SK-N-SH (cell line): Measurements from ENCODE around the gene RNLS. TPM values are rescaled to one million over a fixed set of nuclear protein-coding genes. Genes with fewer than 3 reads are reported as not detected.

Experiments used
- CTCF ChIA-PET: fragments of 300-600, 350-600 bp; formaldehyde crosslinking; extraction: SDS; loops from one replicate; lab custom pipeline; 2021; lab: Yijun Ruan, JAX
- POLR2A ChIA-PET: fragments of 350-600 bp; sonication (Branson Sonifier 250); formaldehyde crosslinking; extraction: SDS; loops from one replicate; lab custom pipeline; 2020; ENCODE audit warnings: antibody characterized with exemption, inconsistent platforms; lab: Yijun Ruan, JAX
- DNase-seq: peaks from one replicate; pipeline ENCODE4 v3.0.0; 2012
- H2AFZ ChIP-seq: fragments of 200-600 bp; sonication (generic); 2 replicates; pipeline ENCODE4 v1.8.1; 2016; ENCODE audit warnings: antibody characterized with exemption, mild to moderate bottlenecking, low read depth
- H3F3A ChIP-seq: fragments of 200-600 bp; sonication (generic); replicated peaks from 2 replicates; pipeline ENCODE3; 2016; ENCODE audit warnings: antibody characterized with exemption, mild to moderate bottlenecking; ENCODE audit not compliant: insufficient read depth
- H3K27ac ChIP-seq, 2 experiments: fragments of 200-500 bp in 1 of 2; fragments of 200-600 bp in 1 of 2; sonication (Bioruptor generic) in 1 of 2; sonication (generic), shearing (Covaris generic) in 1 of 2; 2 replicates each; pipeline versions ENCODE4 v1.5.1 to v1.6.1; 2014 to 2016; ENCODE audit warnings: low read depth in 2 of 2, inconsistent platforms in 1 of 2, low read length in 1 of 2, mild to moderate bottlenecking in 1 of 2, mixed read lengths in 1 of 2
- H3K27me3 ChIP-seq: fragments of 200-600 bp; sonication (generic), shearing (Covaris generic); 2 replicates; pipeline ENCODE4 v1.6.1; 2016; ENCODE audit warnings: mixed run types; ENCODE audit not compliant: insufficient read depth
- H3K36me3 ChIP-seq, 2 experiments: fragments of 200-500 bp in 1 of 2; fragments of 200-600 bp in 1 of 2; sonication (Bioruptor generic) in 1 of 2; sonication (generic) in 1 of 2; replicated peaks in 1 of 2; 2 replicates each; pipeline versions ENCODE3 to v1.5.1; 2014 to 2016; ENCODE audit warnings: low read length in 1 of 2, mild to moderate bottlenecking in 1 of 2; ENCODE audit not compliant: insufficient read depth in 2 of 2, control insufficient read depth in 1 of 2
- H3K4me1 ChIP-seq, 2 experiments: fragments of 200-500 bp in 1 of 2; fragments of 200-600 bp in 1 of 2; sonication (Bioruptor generic) in 1 of 2; sonication (generic), shearing (Covaris generic) in 1 of 2; 2 replicates each; pipeline versions ENCODE4 v1.5.1 to v1.6.1; 2014 to 2016; ENCODE audit warnings: low read depth in 1 of 2, low read length in 1 of 2, mixed run types in 1 of 2; ENCODE audit not compliant: insufficient read depth in 2 of 2, control insufficient read depth in 1 of 2
- H3K4me2 ChIP-seq: fragments of 200-600 bp; sonication (generic), shearing (Covaris generic); 2 replicates; pipeline ENCODE4 v1.6.1; 2017; ENCODE audit warnings: mixed run types
- H3K4me3 ChIP-seq, 2 experiments: fragments of 200-500 bp in 1 of 2; fragments of 200-600 bp in 1 of 2; sonication (Bioruptor generic) in 1 of 2; sonication (generic), shearing (Covaris generic) in 1 of 2; 2 replicates each; pipeline versions ENCODE4 v1.5.1 to v1.8.1; 2014 to 2016; ENCODE audit warnings: low read depth in 2 of 2, inconsistent platforms in 1 of 2, low read length in 1 of 2, mild to moderate bottlenecking in 1 of 2, mixed read lengths in 1 of 2, moderate library complexity in 1 of 2
- H3K79me2 ChIP-seq: fragments of 200-600 bp; sonication (generic); 2 replicates; pipeline ENCODE4 v1.8.1; 2017; ENCODE audit warnings: mild to moderate bottlenecking; ENCODE audit not compliant: insufficient read depth
- H3K9ac ChIP-seq: fragments of 200-600 bp; sonication (generic); 2 replicates; pipeline ENCODE4 v1.6.1; 2017; ENCODE audit warnings: mixed run types
- H3K9me2 ChIP-seq: fragments of 200-600 bp; sonication (generic); 2 replicates; pipeline ENCODE4 v1.6.1; 2017; ENCODE audit warnings: mixed run types
- H3K9me3 ChIP-seq: fragments of 200-600 bp; sonication (generic); 2 replicates; pipeline ENCODE4 v1.6.1; 2017; ENCODE audit warnings: mixed run types, mild to moderate bottlenecking, moderate library complexity
- H4K20me1 ChIP-seq: fragments of 200-600 bp; sonication (generic); 2 replicates; pipeline ENCODE4 v1.6.1; 2017; ENCODE audit warnings: mild to moderate bottlenecking, mixed run types; ENCODE audit not compliant: insufficient read depth
- CHD2 ChIP-seq: fragments of 150-350 bp; IDR thresholded peaks from 2 replicates; pipeline ENCODE4 v1.6.1; 2018; ENCODE audit warnings: low read length; ENCODE audit not compliant: partially characterized antibody
- EZH2phosphoT487 ChIP-seq: fragments of 200-600 bp; sonication (generic); IDR thresholded peaks from 2 replicates; pipeline ENCODE4 v1.6.1; 2017; ENCODE audit warnings: low read depth, mixed run types, mild to moderate bottlenecking, antibody characterized with exemption, moderate library complexity, borderline replicate concordance
- FOSL2 ChIP-seq: IDR thresholded peaks from 2 replicates; pipeline ENCODE4 v1.4.0; 2012; ENCODE audit warnings: low read depth, mild to moderate bottlenecking, moderate library complexity, borderline replicate concordance
- FOXM1 ChIP-seq: IDR thresholded peaks from 2 replicates; pipeline ENCODE4 v1.4.0; 2012; ENCODE audit warnings: low read depth, mild to moderate bottlenecking
- GABPA ChIP-seq: IDR thresholded peaks from 2 replicates; pipeline ENCODE4 v1.4.0; 2012; ENCODE audit warnings: low read depth, mild to moderate bottlenecking
- IRF3 ChIP-seq: fragments of 150-350 bp; IDR thresholded peaks from 2 replicates; pipeline ENCODE4 v1.6.1; 2016; ENCODE audit warnings: mild to moderate bottlenecking, low read depth, low read length
- MEF2A ChIP-seq: IDR thresholded peaks from 2 replicates; pipeline ENCODE4 v1.4.0; 2012; ENCODE audit warnings: low read depth, borderline replicate concordance
- MXI1 ChIP-seq: IDR thresholded peaks from 2 replicates; pipeline ENCODE4 v1.6.1; 2012; ENCODE audit warnings: mild to moderate bottlenecking, low read depth, low read length, improper control_type of control experiment
- NFIC ChIP-seq: IDR thresholded peaks from 2 replicates; pipeline ENCODE4 v1.4.0; 2012; ENCODE audit warnings: borderline replicate concordance
- NRF1 ChIP-seq: IDR thresholded peaks from 2 replicates; pipeline ENCODE4 v1.6.1; 2012; ENCODE audit warnings: low read depth, mild to moderate bottlenecking, low read length
- RAD21 ChIP-seq: IDR thresholded peaks from 2 replicates; pipeline ENCODE4 v1.6.1; 2012; ENCODE audit warnings: mild to moderate bottlenecking, low read length
- RCOR1 ChIP-seq: fragments of 150-350 bp; IDR thresholded peaks from 2 replicates; pipeline ENCODE4 v1.6.1; 2017; ENCODE audit warnings: antibody characterized with exemption, low read length
- RFX5 ChIP-seq: IDR thresholded peaks from 2 replicates; pipeline ENCODE4 v1.6.1; 2012; ENCODE audit warnings: mild to moderate bottlenecking, improper control_type of control experiment, low read length
- SMC3 ChIP-seq: IDR thresholded peaks from 2 replicates; pipeline ENCODE4 v1.6.1; 2012; ENCODE audit warnings: low read depth, low read length, improper control_type of control experiment
- TAF1 ChIP-seq: IDR thresholded peaks from 2 replicates; pipeline ENCODE4 v1.6.1; 2012; ENCODE audit warnings: low read depth, mild to moderate bottlenecking, low read length, moderate library complexity, borderline replicate concordance
- TCF12 ChIP-seq: IDR thresholded peaks from 2 replicates; pipeline ENCODE4 v1.4.0; 2012
- USF1 ChIP-seq: IDR thresholded peaks from 2 replicates; pipeline ENCODE4 v1.4.0; 2012; ENCODE audit warnings: low read depth, borderline replicate concordance
- WGBS: methylation state at CpG from one replicate; pipeline ENCODE4 v1.1.6; 2017; ENCODE audit warnings: low lambda C conversion rate; 5-methylcytosine and 5-hydroxymethylcytosine counted together
- polyA plus RNA-seq, 3 experiments: library from polyadenylated mRNA; depleted of rRNA; stranded (reverse); fragments of >200 nt; gene quantifications; 2 replicates each; pipeline ENCODE4 v1.2.3, GENCODE V29; 2012
- TF ChIP-seq, protein P1 (sequence below): IDR thresholded peaks from 2 replicates; pipeline ENCODE4 v1.4.0; 2012; ENCODE audit warnings: low read depth
- TF ChIP-seq, protein P2 (sequence below): IDR thresholded peaks from 2 replicates; pipeline ENCODE4 v1.4.0; 2012; ENCODE audit warnings: low read depth, borderline replicate concordance
- TF ChIP-seq, protein P3 (sequence below): fragments of 200-600 bp; sonication (generic); IDR thresholded peaks from 2 replicates; pipeline ENCODE4 v1.6.1; 2017; ENCODE audit warnings: antibody characterized with exemption, mild to moderate bottlenecking, moderate library complexity

Gene RNLS
- polyA plus RNA-seq, 1 of the 3 experiments (the other 2 are of a cell fraction) = not detected

GRCh38 chr10:88415533-88416130 is 167.5 kb downstream of the RNLS start:
- ChIA-PET POLR2A (no interaction called here), CTCF (no interaction called here)
- Histone ChIP-seq H3K27me3 (no peaks in the 10 kb centered on the region), H3K4me2 (no peak overlapping the region), H3K79me2 (no peaks in the 10 kb centered on the region), H3K9me2 (no peaks in the 10 kb centered on the region), H3K27ac (no peak overlapping the region), H3K9me3 (no peaks in the 10 kb centered on the region), H3K4me3 (no peak overlapping the region), H3F3A (no peaks in the 10 kb centered on the region), H3K36me3 (no peaks in the 10 kb centered on the region), H4K20me1 (no peaks in the 10 kb centered on the region), H2AFZ (no peak overlapping the region), H3K9ac (no peak overlapping the region), H3K4me1 (no peaks in the 10 kb centered on the region)
- WGBS = 91% methylated on average over 1 of the region's 1 CpG
- no peak for TF ChIP-seq TCF12
- TF ChIP-seq, protein P1, sequence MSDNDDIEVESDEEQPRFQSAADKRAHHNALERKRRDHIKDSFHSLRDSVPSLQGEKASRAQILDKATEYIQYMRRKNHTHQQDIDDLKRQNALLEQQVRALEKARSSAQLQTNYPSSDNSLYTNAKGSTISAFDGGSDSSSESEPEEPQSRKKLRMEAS = no peak
- TF ChIP-seq GABPA = no peak
- TF ChIP-seq NRF1 = no peak
- TF ChIP-seq MXI1 = no peak
- no peak for TF ChIP-seq CHD2
- TF ChIP-seq RAD21 = no peak
- no peak for TF ChIP-seq FOXM1
- no peak for TF ChIP-seq RFX5
- no peak for TF ChIP-seq USF1
- no peak for TF ChIP-seq FOSL2
- TF ChIP-seq, protein P2, sequence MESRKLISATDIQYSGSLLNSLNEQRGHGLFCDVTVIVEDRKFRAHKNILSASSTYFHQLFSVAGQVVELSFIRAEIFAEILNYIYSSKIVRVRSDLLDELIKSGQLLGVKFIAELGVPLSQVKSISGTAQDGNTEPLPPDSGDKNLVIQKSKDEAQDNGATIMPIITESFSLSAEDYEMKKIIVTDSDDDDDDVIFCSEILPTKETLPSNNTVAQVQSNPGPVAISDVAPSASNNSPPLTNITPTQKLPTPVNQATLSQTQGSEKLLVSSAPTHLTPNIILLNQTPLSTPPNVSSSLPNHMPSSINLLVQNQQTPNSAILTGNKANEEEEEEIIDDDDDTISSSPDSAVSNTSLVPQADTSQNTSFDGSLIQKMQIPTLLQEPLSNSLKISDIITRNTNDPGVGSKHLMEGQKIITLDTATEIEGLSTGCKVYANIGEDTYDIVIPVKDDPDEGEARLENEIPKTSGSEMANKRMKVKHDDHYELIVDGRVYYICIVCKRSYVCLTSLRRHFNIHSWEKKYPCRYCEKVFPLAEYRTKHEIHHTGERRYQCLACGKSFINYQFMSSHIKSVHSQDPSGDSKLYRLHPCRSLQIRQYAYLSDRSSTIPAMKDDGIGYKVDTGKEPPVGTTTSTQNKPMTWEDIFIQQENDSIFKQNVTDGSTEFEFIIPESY = no peak
- TF ChIP-seq, protein P3, sequence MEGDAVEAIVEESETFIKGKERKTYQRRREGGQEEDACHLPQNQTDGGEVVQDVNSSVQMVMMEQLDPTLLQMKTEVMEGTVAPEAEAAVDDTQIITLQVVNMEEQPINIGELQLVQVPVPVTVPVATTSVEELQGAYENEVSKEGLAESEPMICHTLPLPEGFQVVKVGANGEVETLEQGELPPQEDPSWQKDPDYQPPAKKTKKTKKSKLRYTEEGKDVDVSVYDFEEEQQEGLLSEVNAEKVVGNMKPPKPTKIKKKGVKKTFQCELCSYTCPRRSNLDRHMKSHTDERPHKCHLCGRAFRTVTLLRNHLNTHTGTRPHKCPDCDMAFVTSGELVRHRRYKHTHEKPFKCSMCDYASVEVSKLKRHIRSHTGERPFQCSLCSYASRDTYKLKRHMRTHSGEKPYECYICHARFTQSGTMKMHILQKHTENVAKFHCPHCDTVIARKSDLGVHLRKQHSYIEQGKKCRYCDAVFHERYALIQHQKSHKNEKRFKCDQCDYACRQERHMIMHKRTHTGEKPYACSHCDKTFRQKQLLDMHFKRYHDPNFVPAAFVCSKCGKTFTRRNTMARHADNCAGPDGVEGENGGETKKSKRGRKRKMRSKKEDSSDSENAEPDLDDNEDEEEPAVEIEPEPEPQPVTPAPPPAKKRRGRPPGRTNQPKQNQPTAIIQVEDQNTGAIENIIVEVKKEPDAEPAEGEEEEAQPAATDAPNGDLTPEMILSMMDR = no peak
- no peak for TF ChIP-seq EZH2phosphoT487
- TF ChIP-seq RCOR1 = no peak
- TF ChIP-seq TAF1 = no peak
- no peak for TF ChIP-seq MEF2A
- TF ChIP-seq SMC3 = no peak
- no peak for TF ChIP-seq NFIC
- TF ChIP-seq IRF3 = no peak
- DNase-seq = no peak
